Endodermal cell (in vitro differentiated cells): ENCODE measurements around the gene EN1. TPM values are rescaled to one million over a fixed set of nuclear protein-coding genes. Genes with fewer than 3 reads are reported as not detected.
A peak's percentile ranks its signal among the peaks of the same experiment; 100 is the strongest.

Source experiments
- DNase-seq: peaks from one replicate; pipeline ENCODE4 v3.0.0-alpha.2; 2017
- H3K27ac ChIP-seq: 2 replicates; pipeline ENCODE4 v1.5.1; 2013; ENCODE audit warnings: mild to moderate bottlenecking, low read depth, low read length, moderate library complexity
- H3K27me3 ChIP-seq: 2 replicates; pipeline ENCODE4 v1.6.1; 2013; ENCODE audit warnings: mild to moderate bottlenecking, low read length, moderate library complexity; ENCODE audit not compliant: insufficient read depth, control insufficient read depth, poor library complexity, severe bottlenecking
- H3K36me3 ChIP-seq: 2 replicates; pipeline ENCODE4 v1.7.0; 2013; ENCODE audit warnings: mild to moderate bottlenecking, low read length, moderate library complexity; ENCODE audit not compliant: control insufficient read depth, insufficient read depth
- H3K4me1 ChIP-seq: one replicate; pipeline ENCODE4 v1.7.0; 2013; ENCODE audit warnings: low read length; ENCODE audit not compliant: control insufficient read depth, insufficient read depth
- H3K4me3 ChIP-seq: 2 replicates; pipeline ENCODE4 v1.5.1; 2013; ENCODE audit warnings: mild to moderate bottlenecking, low read length, moderate library complexity
- H3K9ac ChIP-seq: 2 replicates; pipeline ENCODE4 v1.6.1; 2013; ENCODE audit warnings: mild to moderate bottlenecking, low read length, moderate library complexity; ENCODE audit not compliant: poor library complexity, severe bottlenecking; ENCODE audit errors: extremely low read depth
- H3K9me3 ChIP-seq: 2 replicates; pipeline ENCODE4 v1.6.1; 2013; ENCODE audit warnings: mild to moderate bottlenecking, low read length, moderate library complexity; ENCODE audit not compliant: control insufficient read depth
- H3K27ac Mint-ChIP-seq: 2 replicates; pipeline ENCODE4 v1.8.0; 2020; ENCODE audit warnings: mixed read lengths
- H3K27me3 Mint-ChIP-seq: 2 replicates; pipeline ENCODE4 v1.8.0; 2021; ENCODE audit warnings: mild to moderate bottlenecking, mixed read lengths; ENCODE audit not compliant: insufficient read depth
- H3K36me3 Mint-ChIP-seq: 2 replicates; pipeline ENCODE4 v1.8.0; 2020; ENCODE audit warnings: low read depth, mixed read lengths
- H3K4me1 Mint-ChIP-seq: 2 replicates; pipeline ENCODE4 v1.8.0; 2020; ENCODE audit warnings: mixed read lengths
- H3K4me3 Mint-ChIP-seq: 2 replicates; pipeline ENCODE4 v1.8.0; 2020; ENCODE audit warnings: mild to moderate bottlenecking, moderate library complexity, mixed read lengths
- H3K9me3 Mint-ChIP-seq: 2 replicates; pipeline ENCODE4 v1.8.0; 2020; ENCODE audit warnings: mild to moderate bottlenecking, mixed read lengths
- WGBS, 2 experiments: methylation state at CpG; one replicate each; pipeline versions ENCODE4 v1.1.5 to v1.1.7; 2013; ENCODE audit warnings: missing lambda C conversion rate in 2 of 2, mixed read lengths in 1 of 2; ENCODE audit not compliant: insufficient coverage in 1 of 2, insufficient read length in 1 of 2; 5-methylcytosine and 5-hydroxymethylcytosine counted together
- long read RNA-seq, 4 experiments: library from polyadenylated mRNA in 2 of 4; library from RNA in 1 of 4; library from capped mRNA in 1 of 4; stranded (forward) in 3 of 4; unstranded in 1 of 4; transcript quantifications; one replicate each; pipeline ENCODE4 v2.0.0, GENCODE V29; 2020 to 2021; ENCODE audit warnings: inconsistent platforms in 1 of 4
- polyA plus RNA-seq, 2 experiments: library from polyadenylated mRNA; stranded (reverse); fragments of 50-300 nt; gene quantifications; one replicate each; pipeline ENCODE4 v1.2.3, GENCODE V29; 2013
- total RNA-seq, 2 donors: library from RNA; stranded (reverse); fragmentation: NEBNext Ultra II Directional in 1 of 2; extraction: Animal tissue kit (Norgen Biotek cat#: 25700) in 1 of 2; gene quantifications; 2 replicates in 1 of 2; 3 replicates in 1 of 2; pipeline ENCODE4 v1.2.1, GENCODE V29; 2021
- TF ChIP-seq, protein P1 (sequence below): fragments of 200-600 bp; sonication (generic); conservative IDR thresholded peaks from 2 replicates; pipeline ENCODE4 v1.5.0; 2021; ENCODE audit warnings: antibody characterized with exemption, mild to moderate bottlenecking

The EN1 gene
- not detected for total RNA-seq
- 0.39 TPM for polyA plus RNA-seq (2013, experiment 1 of 2)
- polyA plus RNA-seq (2013, experiment 2 of 2), result 0.54 TPM
- long read RNA-seq, experiment 1, result 0 reads
- long read RNA-seq, experiment 2, result 0 reads
- long read RNA-seq, experiment 3, result 0 reads
- long read RNA-seq, experiment 4, result 0 reads

DNA sequence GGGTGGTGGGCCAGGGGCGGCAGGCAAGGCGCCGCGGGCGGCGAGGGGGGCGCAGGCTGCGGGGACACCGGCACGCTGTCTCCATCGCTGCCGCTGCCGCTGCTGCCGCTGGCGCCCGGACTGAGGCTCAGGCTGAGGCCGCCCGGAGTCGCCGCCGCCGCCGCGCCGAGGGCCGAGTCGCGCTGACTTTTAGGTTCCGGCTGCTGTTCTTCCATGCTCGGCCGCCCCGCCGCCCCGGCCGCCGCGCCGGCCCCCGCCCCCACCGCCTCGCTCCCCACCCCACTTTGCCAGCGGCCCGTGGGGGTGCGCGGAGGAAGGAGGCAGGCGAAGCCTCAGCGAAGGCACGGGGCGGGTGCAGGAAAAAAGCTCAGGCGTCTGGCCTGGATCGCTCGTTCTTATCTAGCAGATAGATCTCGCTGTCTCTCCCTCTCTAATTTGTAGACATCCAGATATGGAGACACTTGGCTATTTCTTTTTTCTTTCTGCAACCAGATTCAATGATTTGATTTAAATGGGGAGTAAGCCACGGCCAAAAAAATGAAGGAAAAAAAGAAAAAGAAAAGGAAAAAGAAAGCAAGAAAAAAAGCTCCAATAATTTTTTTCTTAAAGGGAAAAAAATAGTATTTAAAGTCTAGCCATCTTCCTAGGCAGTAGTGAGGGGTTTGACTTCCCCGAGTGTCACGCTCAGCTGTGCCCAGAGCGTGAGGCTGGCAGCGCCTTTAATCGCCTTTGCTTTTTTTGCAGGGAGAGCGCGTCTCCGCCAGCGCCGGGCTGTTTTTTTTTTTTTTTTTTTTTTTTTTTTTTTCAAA, at the start of gene EN1:
Gene EN1, minus strand, starts transcription at position 696 of the 809 bp plus-strand sequence. Its CDS starts 481 bp downstream, at position 215.
- Histone ChIP-seq H3K9me3 (no peaks in the 10 kb centered on the region), H3K4me1 (peaks cover 10% of the 10 kb centered on the region), H3K27me3 (peaks cover 98% of the 10 kb centered on the region), H3K36me3 (no peaks in the 10 kb centered on the region), H3K27ac (no peak within 1 kb of the TSS), H3K4me3 (peak within 1 kb of the TSS; percentile 12), H3K9ac (no peak within 1 kb of the TSS)
- 2% methylated on average over 6 to 64 of the region's 64 CpGs for WGBS, 2 experiments
- Mint-ChIP-seq H3K4me1 (peaks cover 41% of the 10 kb centered on the region), H3K27me3 (peaks cover 96% of the 10 kb centered on the region), H3K4me3 (peak within 1 kb of the TSS; percentile 34), H3K36me3 (no peaks in the 10 kb centered on the region), H3K9me3 (no peaks in the 10 kb centered on the region), H3K27ac (no peak within 1 kb of the TSS)
- TF ChIP-seq, protein P1, sequence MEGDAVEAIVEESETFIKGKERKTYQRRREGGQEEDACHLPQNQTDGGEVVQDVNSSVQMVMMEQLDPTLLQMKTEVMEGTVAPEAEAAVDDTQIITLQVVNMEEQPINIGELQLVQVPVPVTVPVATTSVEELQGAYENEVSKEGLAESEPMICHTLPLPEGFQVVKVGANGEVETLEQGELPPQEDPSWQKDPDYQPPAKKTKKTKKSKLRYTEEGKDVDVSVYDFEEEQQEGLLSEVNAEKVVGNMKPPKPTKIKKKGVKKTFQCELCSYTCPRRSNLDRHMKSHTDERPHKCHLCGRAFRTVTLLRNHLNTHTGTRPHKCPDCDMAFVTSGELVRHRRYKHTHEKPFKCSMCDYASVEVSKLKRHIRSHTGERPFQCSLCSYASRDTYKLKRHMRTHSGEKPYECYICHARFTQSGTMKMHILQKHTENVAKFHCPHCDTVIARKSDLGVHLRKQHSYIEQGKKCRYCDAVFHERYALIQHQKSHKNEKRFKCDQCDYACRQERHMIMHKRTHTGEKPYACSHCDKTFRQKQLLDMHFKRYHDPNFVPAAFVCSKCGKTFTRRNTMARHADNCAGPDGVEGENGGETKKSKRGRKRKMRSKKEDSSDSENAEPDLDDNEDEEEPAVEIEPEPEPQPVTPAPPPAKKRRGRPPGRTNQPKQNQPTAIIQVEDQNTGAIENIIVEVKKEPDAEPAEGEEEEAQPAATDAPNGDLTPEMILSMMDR, result no peak
- DNase-seq, result peak; percentile 75

GRCh38 chr2:118893100-118893499, 45.7 kb upstream of the EN1 start:
- H3K27me3 Mint-ChIP-seq, result no peaks in the 10 kb centered on the region
- H3K36me3 Mint-ChIP-seq, result no peaks in the 10 kb centered on the region
- no peak overlapping the region for H3K4me3 Mint-ChIP-seq
- no peaks in the 10 kb centered on the region for H3K4me1 Mint-ChIP-seq
- TF ChIP-seq, protein P1, result no peak
- H3K9me3 ChIP-seq, result peaks cover 11% of the 10 kb centered on the region
- H3K27ac ChIP-seq, result no peak overlapping the region
- no peak overlapping the region for H3K9ac ChIP-seq
- WGBS, 2 experiments, result 97 to 100% methylated on average over 1 to 3 of the region's 3 CpGs
- no peaks in the 10 kb centered on the region for H3K36me3 ChIP-seq
- H3K27ac Mint-ChIP-seq, result no peak overlapping the region
- no peaks in the 10 kb centered on the region for H3K27me3 ChIP-seq
- no peaks in the 10 kb centered on the region for H3K4me1 ChIP-seq
- no peak overlapping the region for H3K4me3 ChIP-seq
- peaks cover 22% of the 10 kb centered on the region for H3K9me3 Mint-ChIP-seq
- DNase-seq, result no peak

GRCh38 chr2:118889995-118890394, 42.5 kb upstream of the EN1 start:
- no peak overlapping the region for H3K27ac ChIP-seq
- peaks cover 20% of the 10 kb centered on the region for H3K9me3 Mint-ChIP-seq
- no peak overlapping the region for H3K4me3 ChIP-seq
- no peaks in the 10 kb centered on the region for H3K4me1 ChIP-seq
- H3K27ac Mint-ChIP-seq, result no peak overlapping the region
- H3K4me1 Mint-ChIP-seq, result no peaks in the 10 kb centered on the region
- TF ChIP-seq, protein P1, result no peak
- 83% methylated on average over 1 of the region's 1 CpG; no CpG with 5 or more reads in 1 of the 2 experiments for WGBS, 2 experiments
- peaks cover 11% of the 10 kb centered on the region for H3K9me3 ChIP-seq
- no peak overlapping the region for H3K4me3 Mint-ChIP-seq
- no peak overlapping the region for H3K9ac ChIP-seq
- no peaks in the 10 kb centered on the region for H3K36me3 ChIP-seq
- DNase-seq, result no peak
- H3K27me3 Mint-ChIP-seq, result peaks cover 2% of the 10 kb centered on the region
- H3K36me3 Mint-ChIP-seq, result no peaks in the 10 kb centered on the region
- H3K27me3 ChIP-seq, result no peaks in the 10 kb centered on the region
